Measurements from ENCODE around the gene RSRC1.

DNA sequence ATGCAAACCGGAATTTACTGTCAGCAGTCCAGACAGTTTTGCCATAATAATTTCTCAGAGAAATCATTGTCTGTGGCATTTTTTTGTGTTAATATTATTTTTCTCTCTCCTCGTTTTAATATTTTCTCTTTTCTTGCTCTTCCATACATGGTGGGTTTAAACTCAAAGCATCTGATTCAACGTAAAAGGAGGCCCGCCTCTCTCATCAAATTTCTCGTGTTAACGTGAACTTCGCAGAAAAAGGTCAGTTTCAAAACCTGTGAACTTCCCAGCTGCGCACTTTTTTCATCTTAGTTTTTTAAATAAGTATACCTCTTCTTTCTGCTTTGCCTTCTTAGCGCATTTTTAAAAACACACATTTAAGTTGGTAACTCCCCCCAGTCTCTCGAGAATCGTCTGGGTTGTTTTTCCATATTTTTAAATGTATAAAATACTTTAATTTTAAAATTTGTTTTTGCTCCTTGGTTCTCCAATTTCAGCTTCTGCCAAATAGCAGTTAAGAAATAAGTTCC is 12.8 kb upstream of the RSRC1 start:
- TF ChIP-seq POLR2A (IDR thresholded peaks at IDR 0.05) (no peak), POLR2AphosphoS5 (IDR thresholded peaks at IDR 0.05; ENCODE audit: insufficient read depth in 1 of 2, low read depth in 1 of 2) (no peak), CTCF (IDR thresholded peaks at IDR 0.05) (no peak)
